ENCODE measurements around the gene EHHADH.
A peak's percentile ranks its signal among the peaks of the same experiment; 100 is the strongest.

EHHADH gene

GRCh38 chr3:185161761-185162160 is 92.1 kb downstream of the EHHADH start:
- Histone ChIP-seq H3K36me3 (ENCODE audit: control insufficient read depth in 4 of 4, insufficient read depth in 4 of 4, low read length in 3 of 4) (no peaks in the 10 kb centered on the region), H3K9me3 (ENCODE audit: control extremely low read depth in 1 of 5, control insufficient read depth in 4 of 5, insufficient read depth in 2 of 5, low read depth in 1 of 5, low read length in 4 of 5) (peaks cover 0 to 2% (median 0%) of the 10 kb centered on the region in 5 experiments), H3K4me1 (ENCODE audit: control extremely low read depth in 1 of 4, control insufficient read depth in 4 of 4, insufficient read depth in 4 of 4, low read length in 3 of 4) (no peaks in the 10 kb centered on the region), H3K4me3 (ENCODE audit: control insufficient read depth in 1 of 7, extremely low read depth in 1 of 7, insufficient read depth in 4 of 7, low read depth in 2 of 7, low read length in 6 of 7) (no peak overlapping the region), H3K27me3 (replicated peaks in 2 of 5; ENCODE audit: control insufficient read depth in 4 of 5, insufficient read depth in 5 of 5, low read length in 4 of 5) (peaks cover 0 to 11% (median 5%) of the 10 kb centered on the region in 5 experiments), H3K27ac (ENCODE audit: insufficient read depth in 1 of 2, low read depth in 1 of 2, low read length in 2 of 2, poor library complexity in 1 of 2, severe bottlenecking in 2 of 2) (no peak overlapping the region)
- CTCF ChIA-PET = interaction anchor here (0.6 to 2.0 kb wide), 3 partner anchors 10 to 30 kb away, joined by 3 to 6 read pairs (median 3); no protein-coding TSS in a partner anchor
- POLR2A ChIA-PET = no interaction called here
- DNase-seq = no peak
- WGBS (ENCODE audit: insufficient coverage) = 96% methylated on average over 3 of the region's 5 CpGs

GRCh38 chr3:185157347-185157746 is 96.5 kb downstream of the EHHADH start:
- POLR2A ChIA-PET = no interaction called here
- CTCF ChIA-PET = interaction anchor here (0.9 kb wide), 1 partner anchor 297 kb away, joined by 3 read pairs; no protein-coding TSS in a partner anchor
- DNase-seq = no peak

DNA sequence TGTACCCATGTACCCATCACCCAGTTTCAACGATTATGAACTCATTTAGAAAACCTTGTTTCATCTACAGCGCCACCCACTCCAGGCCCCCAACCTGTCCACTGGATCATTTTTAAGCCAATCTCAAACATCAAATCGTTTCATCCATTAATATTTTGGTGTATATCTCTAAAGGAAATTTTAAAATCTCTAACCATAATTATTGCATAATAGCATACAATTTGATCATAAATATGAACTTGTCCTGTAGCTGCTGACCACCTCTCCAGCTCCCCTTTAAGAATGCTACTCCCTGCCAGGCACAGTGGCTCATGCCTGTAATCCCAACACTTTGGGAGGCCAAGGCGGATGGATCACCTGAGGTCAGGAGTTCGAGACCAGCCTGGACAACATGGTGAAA is 98.2 kb downstream of the EHHADH start:
- POLR2A ChIA-PET = no interaction called here
- no peak for DNase-seq
- Histone ChIP-seq H3K27ac (ENCODE audit: insufficient read depth in 1 of 2, low read depth in 1 of 2, low read length in 2 of 2, poor library complexity in 1 of 2, severe bottlenecking in 2 of 2) (no peak overlapping the region), H3K36me3 (ENCODE audit: control insufficient read depth in 4 of 4, insufficient read depth in 4 of 4, low read length in 3 of 4) (no peaks in the 10 kb centered on the region), H3K9me3 (ENCODE audit: control extremely low read depth in 1 of 5, control insufficient read depth in 4 of 5, insufficient read depth in 2 of 5, low read depth in 1 of 5, low read length in 4 of 5) (peaks cover 0 to 2% (median 0%) of the 10 kb centered on the region in 5 experiments), H3K4me3 (ENCODE audit: control insufficient read depth in 1 of 7, extremely low read depth in 1 of 7, insufficient read depth in 4 of 7, low read depth in 2 of 7, low read length in 6 of 7) (no peak overlapping the region), H3K4me1 (ENCODE audit: control extremely low read depth in 1 of 4, control insufficient read depth in 4 of 4, insufficient read depth in 4 of 4, low read length in 3 of 4) (peaks cover 5 to 17% (median 15%) of the 10 kb centered on the region in 4 experiments), H3K27me3 (replicated peaks in 2 of 5; ENCODE audit: control insufficient read depth in 4 of 5, insufficient read depth in 5 of 5, low read length in 4 of 5) (peaks cover 12 to 50% (median 29%) of the 10 kb centered on the region in 5 experiments)
- CTCF ChIA-PET = interaction anchor here (0.9 to 1.3 kb wide), 2 partner anchors 21 to 108 kb away, joined by 3 read pairs; no protein-coding TSS in a partner anchor
- no CpG with 5 or more reads among the region's 5 CpGs for WGBS (ENCODE audit: insufficient coverage)

More at GRCh38 chr3:185157347-185157746, 96.5 kb downstream of the EHHADH start:
- 100% methylated on average over 3 of the region's 3 CpGs for WGBS (ENCODE audit: insufficient coverage)
- H3K4me1 ChIP-seq (ENCODE audit: control extremely low read depth in 1 of 4, control insufficient read depth in 4 of 4, insufficient read depth in 4 of 4, low read length in 3 of 4) = peaks cover 0 to 10% (median 9%) of the 10 kb centered on the region in 4 experiments
- H3K27me3 ChIP-seq (replicated peaks in 2 of 5; ENCODE audit: control insufficient read depth in 4 of 5, insufficient read depth in 5 of 5, low read length in 4 of 5) = peaks cover 0 to 36% (median 16%) of the 10 kb centered on the region in 5 experiments
- no peak overlapping the region for H3K27ac ChIP-seq (ENCODE audit: insufficient read depth in 1 of 2, low read depth in 1 of 2, low read length in 2 of 2, poor library complexity in 1 of 2, severe bottlenecking in 2 of 2)
- peaks cover 0 to 2% (median 0%) of the 10 kb centered on the region in 5 experiments for H3K9me3 ChIP-seq (ENCODE audit: control extremely low read depth in 1 of 5, control insufficient read depth in 4 of 5, insufficient read depth in 2 of 5, low read depth in 1 of 5, low read length in 4 of 5)
- H3K36me3 ChIP-seq (ENCODE audit: control insufficient read depth in 4 of 4, insufficient read depth in 4 of 4, low read length in 3 of 4) = no peaks in the 10 kb centered on the region
- no peak overlapping the region for H3K4me3 ChIP-seq (ENCODE audit: control insufficient read depth in 1 of 7, extremely low read depth in 1 of 7, insufficient read depth in 4 of 7, low read depth in 2 of 7, low read length in 6 of 7)

DNA sequence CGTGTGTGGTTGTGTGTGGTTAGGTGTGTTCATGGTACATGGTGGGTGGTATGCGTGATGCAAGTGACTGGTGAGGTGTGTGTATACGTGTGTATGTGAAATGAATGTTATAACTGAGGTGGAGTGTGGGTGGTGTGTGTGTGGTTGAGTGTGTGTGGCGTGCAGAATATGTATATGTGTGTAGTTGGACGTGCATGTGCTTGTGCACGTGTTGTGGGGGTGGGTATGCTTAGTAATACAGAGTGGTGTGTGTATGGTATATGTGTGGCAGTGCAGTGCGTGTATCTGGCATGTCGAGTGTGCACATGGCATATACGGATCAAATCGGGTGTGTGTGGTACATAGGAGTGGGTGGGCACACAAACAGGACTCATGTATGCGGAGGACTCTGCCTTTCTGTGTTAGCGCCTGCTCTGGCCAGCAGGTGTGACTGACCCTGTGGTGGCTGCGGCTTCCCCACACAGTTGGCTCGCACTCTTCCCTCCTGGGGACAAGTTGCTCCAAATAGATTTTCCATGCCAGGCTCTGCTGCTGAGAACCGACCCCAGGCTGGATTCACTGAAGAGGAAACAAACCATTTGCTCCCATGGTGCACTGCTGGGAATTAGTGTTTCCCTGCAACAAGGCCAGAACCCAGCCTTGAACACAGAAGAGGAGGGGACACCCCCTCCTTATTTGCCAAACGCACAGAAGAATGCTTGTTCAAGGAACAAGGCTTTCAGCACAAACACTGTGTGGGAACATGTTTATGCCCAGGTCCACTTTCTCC is 99.8 kb downstream of the EHHADH start:
- no peak for DNase-seq
- POLR2A ChIA-PET = no interaction called here
- Histone ChIP-seq H3K4me1 (ENCODE audit: control extremely low read depth in 1 of 4, control insufficient read depth in 4 of 4, insufficient read depth in 4 of 4, low read length in 3 of 4) (peaks cover 5 to 17% (median 15%) of the 10 kb centered on the region in 4 experiments), H3K36me3 (ENCODE audit: control insufficient read depth in 4 of 4, insufficient read depth in 4 of 4, low read length in 3 of 4) (no peaks in the 10 kb centered on the region), H3K27me3 (replicated peaks in 2 of 5; ENCODE audit: control insufficient read depth in 4 of 5, insufficient read depth in 5 of 5, low read length in 4 of 5) (peaks cover 17 to 65% (median 36%) of the 10 kb centered on the region in 5 experiments), H3K27ac (ENCODE audit: insufficient read depth in 1 of 2, low read depth in 1 of 2, low read length in 2 of 2, poor library complexity in 1 of 2, severe bottlenecking in 2 of 2) (no peak overlapping the region), H3K4me3 (ENCODE audit: control insufficient read depth in 1 of 7, extremely low read depth in 1 of 7, insufficient read depth in 4 of 7, low read depth in 2 of 7, low read length in 6 of 7) (peak overlapping the region in 1 of 7 experiments; percentile 16), H3K9me3 (ENCODE audit: control extremely low read depth in 1 of 5, control insufficient read depth in 4 of 5, insufficient read depth in 2 of 5, low read depth in 1 of 5, low read length in 4 of 5) (peaks cover 0 to 2% (median 0%) of the 10 kb centered on the region in 5 experiments)
- CTCF ChIA-PET = no interaction called here
- WGBS (ENCODE audit: insufficient coverage) = 96% methylated on average over 16 of the region's 16 CpGs

GRCh38 chr3:185153171-185153771 is 100.6 kb downstream of the EHHADH start:
- ChIA-PET CTCF (interaction anchor here (1.6 kb wide), 1 partner anchor 11 kb away, joined by 4 read pairs; no protein-coding TSS in a partner anchor), POLR2A (no interaction called here)
- DNase-seq = peak in 2 of 3 donors; percentile 52 to 68
- Histone ChIP-seq H3K4me1 (ENCODE audit: control extremely low read depth in 1 of 4, control insufficient read depth in 4 of 4, insufficient read depth in 4 of 4, low read length in 3 of 4) (peaks cover 5 to 17% (median 15%) of the 10 kb centered on the region in 4 experiments), H3K27me3 (replicated peaks in 2 of 5; ENCODE audit: control insufficient read depth in 4 of 5, insufficient read depth in 5 of 5, low read length in 4 of 5) (peaks cover 17 to 73% (median 36%) of the 10 kb centered on the region in 5 experiments), H3K4me3 (ENCODE audit: control insufficient read depth in 1 of 7, extremely low read depth in 1 of 7, insufficient read depth in 4 of 7, low read depth in 2 of 7, low read length in 6 of 7) (peak overlapping the region; percentile 6 to 76 (median 63)), H3K9me3 (ENCODE audit: control extremely low read depth in 1 of 5, control insufficient read depth in 4 of 5, insufficient read depth in 2 of 5, low read depth in 1 of 5, low read length in 4 of 5) (peaks cover 0 to 2% (median 0%) of the 10 kb centered on the region in 5 experiments), H3K36me3 (ENCODE audit: control insufficient read depth in 4 of 4, insufficient read depth in 4 of 4, low read length in 3 of 4) (no peaks in the 10 kb centered on the region), H3K27ac (ENCODE audit: insufficient read depth in 1 of 2, low read depth in 1 of 2, low read length in 2 of 2, poor library complexity in 1 of 2, severe bottlenecking in 2 of 2) (no peak overlapping the region)
- 3% methylated on average over 42 of the region's 53 CpGs for WGBS (ENCODE audit: insufficient coverage)

DNA sequence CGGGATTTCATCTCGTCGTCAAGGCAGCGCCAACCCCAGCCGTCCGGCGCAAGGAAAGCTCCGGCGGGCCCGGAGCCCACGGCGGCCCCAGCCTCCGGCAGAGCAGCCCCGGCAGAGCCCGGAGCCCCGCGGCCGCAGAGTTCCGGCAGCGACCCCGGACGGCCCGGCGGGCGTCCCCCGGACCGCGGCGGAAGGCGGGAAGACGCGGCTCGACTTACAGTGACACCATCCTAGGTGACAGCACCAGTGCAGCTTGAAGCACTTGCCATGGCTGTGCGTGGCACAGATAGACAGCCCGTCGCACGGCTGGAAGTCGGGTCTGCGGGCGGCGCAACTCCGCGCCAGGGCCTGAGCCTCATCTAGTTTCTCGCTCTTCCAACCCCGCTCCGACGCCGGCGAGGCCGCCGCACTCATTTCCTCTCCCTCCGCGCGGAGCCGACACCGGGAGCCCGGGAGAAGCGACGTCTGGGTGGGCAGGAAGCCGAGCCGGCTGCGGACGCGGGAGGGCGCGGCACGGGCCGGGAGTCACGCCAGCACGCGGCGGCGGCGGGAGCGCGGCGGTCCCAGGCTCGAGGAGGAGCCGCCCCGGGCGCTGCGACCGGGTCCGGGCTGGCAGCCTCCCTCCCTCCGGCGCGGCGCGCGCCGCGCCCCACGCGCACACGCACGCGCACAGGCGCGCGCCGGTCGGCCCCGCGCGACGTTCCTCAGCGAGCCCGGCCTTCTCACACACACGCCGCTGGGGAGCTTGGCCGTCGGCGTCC is 101.3 kb downstream of the EHHADH start, which contains the start of gene C3orf70:
Gene C3orf70 (minus strand): TSS at position 651 of the 761 bp plus-strand sequence. CDS start 237 bp downstream, at position 414.
- Histone ChIP-seq H3K27ac (ENCODE audit: insufficient read depth in 1 of 2, low read depth in 1 of 2, low read length in 2 of 2, poor library complexity in 1 of 2, severe bottlenecking in 2 of 2) (no peak within 1 kb of the TSS), H3K4me1 (ENCODE audit: control extremely low read depth in 1 of 4, control insufficient read depth in 4 of 4, insufficient read depth in 4 of 4, low read length in 3 of 4) (peaks cover 5 to 17% (median 15%) of the 10 kb centered on the region in 4 experiments), H3K36me3 (ENCODE audit: control insufficient read depth in 4 of 4, insufficient read depth in 4 of 4, low read length in 3 of 4) (no peaks in the 10 kb centered on the region), H3K4me3 (ENCODE audit: control insufficient read depth in 1 of 7, extremely low read depth in 1 of 7, insufficient read depth in 4 of 7, low read depth in 2 of 7, low read length in 6 of 7) (peak within 1 kb of the TSS; percentile 6 to 76 (median 63)), H3K27me3 (replicated peaks in 2 of 5; ENCODE audit: control insufficient read depth in 4 of 5, insufficient read depth in 5 of 5, low read length in 4 of 5) (peaks cover 17 to 76% (median 42%) of the 10 kb centered on the region in 5 experiments), H3K9me3 (ENCODE audit: control extremely low read depth in 1 of 5, control insufficient read depth in 4 of 5, insufficient read depth in 2 of 5, low read depth in 1 of 5, low read length in 4 of 5) (peaks cover 0 to 2% (median 0%) of the 10 kb centered on the region in 5 experiments)
- peak; percentile 29 to 73 (median 57) for DNase-seq
- POLR2A ChIA-PET = no interaction called here
- CTCF ChIA-PET = interaction anchor here (0.9 to 1.6 kb wide), 2 partner anchors 12 to 13 kb away, joined by 3 to 4 read pairs; no protein-coding TSS in a partner anchor
- under 1% methylated on average over 80 of the region's 113 CpGs for whole genome bisulfite sequencing (ENCODE audit: insufficient coverage)
